Activated naive CD4-positive, alpha-beta T cell treated with anti-CD3 and anti-CD28 coated beads, Interleukin-2, amount 50 U/mL, for 16 hours (primary cell): ENCODE results near the gene ACAP3.
A peak's percentile ranks its signal among the peaks of the same experiment; 100 is the strongest.

ENCODE experiments used
- DNase-seq: peaks from one replicate; pipeline ENCODE4 v3.0.0-alpha.2; 2020

ACAP3 gene

GRCh38 chr1:1284221-1285101, 23.3 kb downstream of the ACAP3 start:
- no peak for DNase-seq

- no peak for DNase-seq
Measured at GRCh38 chr1:1283821-1284220, 23.9 kb downstream of the ACAP3 start.

GRCh38 chr1:1282998-1283397, 24.7 kb downstream of the ACAP3 start:
- no peak for DNase-seq

GRCh38 chr1:1281533-1282321, 26.0 kb downstream of the ACAP3 start:
- DNase-seq = no peak

- no peak for DNase-seq
Measured at GRCh38 chr1:1280782-1281481, 26.8 kb downstream of the ACAP3 start.

- DNase-seq = no peak
Measured at GRCh38 chr1:1279028-1279427, 28.7 kb downstream of the ACAP3 start.

- no peak for DNase-seq
Measured at GRCh38 chr1:1278620-1279019, 29.1 kb downstream of the ACAP3 start.

- no peak for DNase-seq
Measured at GRCh38 chr1:1275836-1276235, 31.9 kb downstream of the ACAP3 start.

GRCh38 chr1:1274931-1275431, 32.7 kb downstream of the ACAP3 start:
- DNase-seq = no peak

- DNase-seq = no peak
Measured at GRCh38 chr1:1274299-1274930, 33.3 kb downstream of the ACAP3 start.

- peak; percentile 94 for DNase-seq
Measured at GRCh38 chr1:1273512-1274298, 34.0 kb downstream of the ACAP3 start, which contains the start of gene UBE2J2. UBE2J2 (minus strand) TSS chr1:1273854; CDS start chr1:1267992, 5,862 bp downstream.

- DNase-seq = no peak
Measured at GRCh38 chr1:1273209-1273511, 34.6 kb downstream of the ACAP3 start.

GRCh38 chr1:1272341-1273208, 35.2 kb downstream of the ACAP3 start:
- no peak for DNase-seq

GRCh38 chr1:1270813-1271212, 36.9 kb downstream of the ACAP3 start:
- no peak for DNase-seq

- DNase-seq = no peak
Measured at GRCh38 chr1:1268284-1268682, 39.4 kb downstream of the ACAP3 start.

- no peak for DNase-seq
Measured at GRCh38 chr1:1267488-1268283, 40.0 kb downstream of the ACAP3 start.

GRCh38 chr1:1264868-1265272, 42.9 kb downstream of the ACAP3 start:
- DNase-seq = no peak

- no peak for DNase-seq
Measured at GRCh38 chr1:1264026-1264425, 43.7 kb downstream of the ACAP3 start.

GRCh38 chr1:1262758-1263157, 45.0 kb downstream of the ACAP3 start:
- no peak for DNase-seq

GRCh38 chr1:1262071-1262470, 45.7 kb downstream of the ACAP3 start:
- DNase-seq = no peak
